K562 (cell line): ENCODE results near the gene GOLGA5. TPM values are rescaled to one million over a fixed set of nuclear protein-coding genes. Genes with fewer than 3 reads are reported as not detected.
A peak's percentile ranks its signal among the peaks of the same experiment; 100 is the strongest.

Experiments
- ATAC-seq: fragments of 200-7000 bp; cut with Tn5 transposase; 3 replicates; pipeline ENCODE4 v1.9.1; 2020; ENCODE audit warnings: moderate library complexity
- BruUV-seq: library from RNA; stranded (reverse); fragments of 400-500 nt; replicated peaks from 2 replicates; lab custom pipeline; 2021; lab: Mats Ljungman, UMichigan
- CTCF ChIA-PET: fragments of 300-600 bp; formaldehyde crosslinking; extraction: SDS; loops from one replicate; lab custom pipeline; 2021; ENCODE audit warnings: low intra/inter-chr PET ratio; lab: Yijun Ruan, JAX
- POLR2A ChIA-PET: fragments of 300-600, 350-650 bp; sonication (Branson Sonifier 250); formaldehyde crosslinking; extraction: SDS; loops from one replicate; lab custom pipeline; 2021; ENCODE audit warnings: antibody characterized with exemption, inconsistent platforms; lab: Yijun Ruan, JAX
- DNase-seq, 4 experiments: peaks; one replicate each; pipeline versions ENCODE4 v3.0.0 to v3.0.0-alpha.2; 2011 to 2018; ENCODE audit warnings: low spot score in 3 of 4, mixed read lengths in 3 of 4; ENCODE audit errors: extremely low read depth in 1 of 4
- FAIRE-seq: peaks from 2 replicates; lab custom pipeline; 2011; peaks lifted over from hg19 to GRCh38; lab: Jason Lieb, UNC
- H2AFZ ChIP-seq: 2 replicates; pipeline ENCODE4 v1.6.0; 2011; ENCODE audit warnings: low read depth, low read length, control low read depth, inconsistent platforms
- H3K27ac ChIP-seq: fragments of 200-600 bp; 3 replicates; pipeline ENCODE4 v1.8.0; 2011; ENCODE audit warnings: low read depth, mild to moderate bottlenecking, control low read depth, inconsistent platforms, low read length, moderate library complexity, mixed read lengths; ENCODE audit errors: extremely low read depth
- H3K27me3 ChIP-seq, 2 experiments: fragments of 300-600 bp in 1 of 2; 2 replicates in 1 of 2; 3 replicates in 1 of 2; pipeline versions ENCODE4 v1.6.0 to v1.8.0; 2011; ENCODE audit warnings: inconsistent platforms in 2 of 2, low read length in 2 of 2, mild to moderate bottlenecking in 1 of 2, mixed read lengths in 1 of 2, moderate library complexity in 1 of 2; ENCODE audit not compliant: control insufficient read depth in 2 of 2, insufficient read depth in 2 of 2
- H3K36me3 ChIP-seq: fragments of 300-600 bp; 3 replicates; pipeline ENCODE4 v1.8.0; 2011; ENCODE audit warnings: mild to moderate bottlenecking, low read length, inconsistent platforms; ENCODE audit not compliant: control insufficient read depth, insufficient read depth
- H3K4me1 ChIP-seq, 2 experiments: fragments of 200-600 bp in 1 of 2; replicated peaks in 1 of 2; 2 replicates in 1 of 2; 3 replicates in 1 of 2; pipeline versions ENCODE4 v1.5.1 to v1.8.0; 2011; ENCODE audit warnings: inconsistent platforms in 2 of 2, low read length in 2 of 2, mild to moderate bottlenecking in 1 of 2, mixed read lengths in 1 of 2, moderate library complexity in 1 of 2; ENCODE audit not compliant: control insufficient read depth in 2 of 2, insufficient read depth in 2 of 2
- H3K4me2 ChIP-seq: 2 replicates; pipeline ENCODE4 v1.6.1; 2011; ENCODE audit warnings: low read length, control low read depth, inconsistent platforms, mixed read lengths; ENCODE audit not compliant: insufficient read depth
- H3K4me3 ChIP-seq: fragments of 200-600 bp; sonication (generic), shearing (Covaris generic); 2 replicates; pipeline ENCODE4 v1.5.1; 2016; ENCODE audit warnings: control low read depth, inconsistent platforms
- H3K79me2 ChIP-seq: fragments of 200-600 bp; 3 replicates; pipeline ENCODE4 v1.8.0; 2011; ENCODE audit warnings: low read length, inconsistent platforms; ENCODE audit not compliant: control insufficient read depth, insufficient read depth
- H3K9ac ChIP-seq, 2 experiments: 2 replicates each; pipeline versions ENCODE4 v1.6.0 to v1.6.1; 2011; ENCODE audit warnings: low read depth in 2 of 2, low read length in 2 of 2, control low read depth in 1 of 2, inconsistent platforms in 1 of 2, mild to moderate bottlenecking in 1 of 2, mixed read lengths in 1 of 2; ENCODE audit not compliant: insufficient read depth in 1 of 2
- H3K9me1 ChIP-seq: one replicate; pipeline ENCODE4 v1.6.0; 2011; ENCODE audit warnings: inconsistent platforms, mild to moderate bottlenecking, low read length, moderate library complexity; ENCODE audit not compliant: control insufficient read depth, insufficient read depth
- H3K9me3 ChIP-seq: replicated peaks from 2 replicates; pipeline ENCODE4 v1.5.1; 2011; ENCODE audit warnings: low read depth, low read length, inconsistent platforms; ENCODE audit not compliant: control insufficient read depth, insufficient read depth
- H4K20me1 ChIP-seq: replicated peaks from 2 replicates; pipeline ENCODE4 v1.6.1; 2011; ENCODE audit warnings: low read length, inconsistent platforms, mixed read lengths; ENCODE audit not compliant: control insufficient read depth, insufficient read depth
- ATF1 ChIP-seq, 2 experiments: fragments of 450-650 bp in 1 of 2; IDR thresholded peaks; 2 replicates each; pipeline ENCODE4 v1.6.1; 2016; ENCODE audit warnings: missing compliant biosample characterization in 1 of 2, missing genetic modification characterization in 1 of 2
- BRD4 ChIP-seq: fragments of 200-600 bp; sonication (generic); IDR thresholded peaks from 2 replicates; pipeline ENCODE4 v1.6.1; 2017; ENCODE audit warnings: inconsistent platforms
- BRF1 ChIP-seq: IDR thresholded peaks from 3 replicates; pipeline ENCODE4 v1.6.1; 2011; ENCODE audit warnings: borderline replicate concordance, mild to moderate bottlenecking; ENCODE audit not compliant: insufficient read length; ENCODE audit errors: extremely low read depth
- CREBBP ChIP-seq: IDR thresholded peaks from one replicate; pipeline ENCODE4 v1.6.1; 2012; ENCODE audit warnings: low read depth, mild to moderate bottlenecking, control low read depth, inconsistent platforms, low read length
- ETV6 ChIP-seq, 3 experiments: fragments of 150-350 bp in 1 of 3; sonication (generic) in 1 of 3; formaldehyde crosslinking in 1 of 3; IDR thresholded peaks; 2 replicates each; pipeline versions ENCODE4 v1.6.1 to v1.8.0; 2014 to 2022; ENCODE audit warnings: borderline replicate concordance in 2 of 3, low read depth in 2 of 3, antibody characterized with exemption in 1 of 3, low read length in 1 of 3, mild to moderate bottlenecking in 1 of 3, missing genetic modification reagents in 1 of 3
- FOXP1 ChIP-seq: sonication (generic); formaldehyde crosslinking; IDR thresholded peaks from 2 replicates; pipeline ENCODE4 v1.8.0; 2022; ENCODE audit warnings: mild to moderate bottlenecking, missing genetic modification reagents
- NCOA6 ChIP-seq: fragments of 450-650 bp; IDR thresholded peaks from 2 replicates; pipeline ENCODE4 v1.6.1; 2017; ENCODE audit warnings: mild to moderate bottlenecking
- PHB ChIP-seq: fragments of 250-450 bp; sonication (Bioruptor Pico); IDR thresholded peaks from 2 replicates; pipeline ENCODE4 v1.5.0; 2021
- SMAD3 ChIP-seq: fragments of 450-650 bp; formaldehyde crosslinking; conservative IDR thresholded peaks from 2 replicates; pipeline ENCODE4 v1.4.0; 2020; ENCODE audit warnings: mild to moderate bottlenecking
- SMAD4 ChIP-seq: fragments of 250-450 bp; sonication (Bioruptor Pico); conservative IDR thresholded peaks from 2 replicates; pipeline ENCODE4 v1.8.0; 2021; ENCODE audit warnings: inconsistent platforms, mild to moderate bottlenecking, moderate library complexity
- SOX6 ChIP-seq: fragments of 450-650 bp; IDR thresholded peaks from 2 replicates; pipeline ENCODE4 v1.6.1; 2014; ENCODE audit warnings: mild to moderate bottlenecking
- TBP ChIP-seq: optimal IDR thresholded peaks from 2 replicates; pipeline ENCODE3; 2011; ENCODE audit warnings: low read depth, low read length, improper control_type of control experiment
- TEAD1 ChIP-seq, 2 experiments: fragments of 450-650 bp in 1 of 2; sonication (generic) in 1 of 2; formaldehyde crosslinking; IDR thresholded peaks; 2 replicates each; pipeline versions ENCODE4 v1.4.0 to v1.8.0; 2020 to 2022; ENCODE audit warnings: mild to moderate bottlenecking in 2 of 2, missing genetic modification reagents in 1 of 2
- TEAD2 ChIP-seq: fragments of 450-650 bp; IDR thresholded peaks from 2 replicates; pipeline ENCODE4 v1.6.1; 2016; ENCODE audit warnings: missing genetic modification characterization, control low read depth, missing compliant biosample characterization
- TSC22D4 ChIP-seq: fragments of 450-650 bp; IDR thresholded peaks from 2 replicates; pipeline ENCODE4 v1.6.1; 2016; ENCODE audit warnings: missing genetic modification characterization, missing biosample characterization, control low read depth
- ZNF23 ChIP-seq: fragments of 250-450 bp; sonication (Bioruptor Pico); IDR thresholded peaks from 2 replicates; pipeline ENCODE4 v1.4.0; 2020; ENCODE audit warnings: mild to moderate bottlenecking
- ZNF232 ChIP-seq: sonication (generic); formaldehyde crosslinking; IDR thresholded peaks from 2 replicates; pipeline ENCODE4 v1.8.0; 2022; ENCODE audit warnings: mild to moderate bottlenecking, missing genetic modification reagents
- ZNF444 ChIP-seq: fragments of 250-450 bp; sonication (Bioruptor Pico); IDR thresholded peaks from 2 replicates; pipeline ENCODE4 v1.4.0; 2020; ENCODE audit warnings: mild to moderate bottlenecking, moderate library complexity
- WGBS: fragments of 100-300 bp; shearing (Covaris generic); methylation state at CpG from one replicate; pipeline ENCODE4 v1.1.6; 2016; ENCODE audit warnings: low coverage, mixed read lengths; ENCODE audit not compliant: insufficient coverage; ENCODE audit errors: missing lambda C conversion rate; 5-methylcytosine and 5-hydroxymethylcytosine counted together
- in situ Hi-C: fragments of 300-500 bp; cut with MboI; formaldehyde crosslinking; loops from 4 replicates; pipeline ENCODE4 v1.15.0; 2018; ENCODE audit warnings: inconsistent platforms, mixed read lengths
- intact Hi-C: fragments of 100-400 bp; cut with micrococcal nuclease; formaldehyde crosslinking; loops from 2 replicates; pipeline ENCODE4 v1.14.2; 2022
- polyA plus RNA-seq, 8 experiments: library from polyadenylated mRNA; depleted of rRNA in 4 of 8; stranded (reverse) in 5 of 8; unstranded in 3 of 8; fragments of >200 nt; fragmentation: Nextera tagmentation in 2 of 8; fragmentation: Illumina TruSeq in 1 of 8; extraction: Ambion mirVana in 2 of 8; extraction: Trizol in 1 of 8; gene quantifications; 2 replicates each; pipeline versions ENCODE4 v1.2.1 to v1.2.3, GENCODE V29; 2011 to 2014; ENCODE audit warnings: inconsistent platforms in 1 of 8, missing spikeins in 1 of 8
- total RNA-seq, 7 experiments: library from RNA; depleted of rRNA in 6 of 7; stranded (reverse); fragments of >200 nt in 6 of 7; fragmentation: Illumina TruSeq in 2 of 7; extraction: Trizol in 2 of 7; gene quantifications; 2 replicates each; pipeline versions ENCODE4 v1.2.1 to v1.2.3, GENCODE V29; 2011 to 2021; ENCODE audit warnings: low replicate concordance in 1 of 7
- TF ChIP-seq, protein P1 (sequence below), 2 experiments: fragments of 450-650 bp; conservative IDR thresholded peaks; 2 replicates each; pipeline ENCODE4 v1.6.1; 2017; ENCODE audit warnings: mild to moderate bottlenecking in 2 of 2, moderate library complexity in 2 of 2
- TF ChIP-seq, protein P2 (sequence below): fragments of 450-650 bp; IDR thresholded peaks from 2 replicates; pipeline ENCODE4 v1.6.1; 2016; ENCODE audit warnings: antibody characterized with exemption

GOLGA5 gene
- total and polyA plus RNA-seq, 9 of the 15 experiments (the other 6 are each of a cell fraction or from before 2014, with no cell fraction given), result 5.7 to 19.6 (median 12.7) TPM

GRCh38 chr14:92747701-92748258 is 46.3 kb upstream of the GOLGA5 start:
- Histone ChIP-seq H4K20me1 (no peaks in the 10 kb centered on the region), H3K27me3 (peaks cover 6 to 14% of the 10 kb centered on the region in 2 experiments; a peak in 3 of 5 replicates), H3K4me3 (no peak overlapping the region), H3K9me3 (no peaks in the 10 kb centered on the region), H3K79me2 (no peaks in the 10 kb centered on the region), H3K9ac (no peak overlapping the region), H2AFZ (peak overlapping the region; percentile 19; the same call in 1 of the 2 replicates), H3K4me1 (peaks cover 0 to 8% of the 10 kb centered on the region in 2 experiments; a peak in 3 of 5 replicates), H3K27ac (no peak overlapping the region), H3K36me3 (no peaks in the 10 kb centered on the region), H3K9me1 (no peaks in the 10 kb centered on the region), H3K4me2 (no peak overlapping the region)
- no peak for ATAC-seq
- BruUV-seq, result no TSS peak
- no peak for DNase-seq
- in situ Hi-C loops, result no loop called here
- TF ChIP-seq ZNF232 (CRISPR knock-in tag) (no peak), ZNF444 (CRISPR knock-in tag) (no peak), TSC22D4 (tag) (no peak), TEAD2 (tag) (no peak), ETV6 (IDR thresholded peaks at IDR 0.05; ENCODE audit: borderline replicate concordance in 1 of 2, low read depth in 2 of 2, low read length in 1 of 2) (no peak), ETV6 (CRISPR knock-in tag; IDR thresholded peaks at IDR 0.05; ENCODE audit: borderline replicate concordance) (no peak), TEAD1 (CRISPR knock-in tag; IDR thresholded peaks at IDR 0.05) (no peak), ZNF23 (CRISPR knock-in tag) (no peak), PHB (no peak), ATF1 (CRISPR knock-in tag; IDR thresholded peaks at IDR 0.05) (no peak), ATF1 (tag; IDR thresholded peaks at IDR 0.05) (no peak), BRD4 (no peak), TBP (no peak), FOXP1 (no peak), CREBBP (no peak), SOX6 (no peak), BRF1 (no peak), SMAD3 (no peak), NCOA6 (no peak), SMAD4 (CRISPR knock-in tag) (no peak)
- TF ChIP-seq, protein P1, sequence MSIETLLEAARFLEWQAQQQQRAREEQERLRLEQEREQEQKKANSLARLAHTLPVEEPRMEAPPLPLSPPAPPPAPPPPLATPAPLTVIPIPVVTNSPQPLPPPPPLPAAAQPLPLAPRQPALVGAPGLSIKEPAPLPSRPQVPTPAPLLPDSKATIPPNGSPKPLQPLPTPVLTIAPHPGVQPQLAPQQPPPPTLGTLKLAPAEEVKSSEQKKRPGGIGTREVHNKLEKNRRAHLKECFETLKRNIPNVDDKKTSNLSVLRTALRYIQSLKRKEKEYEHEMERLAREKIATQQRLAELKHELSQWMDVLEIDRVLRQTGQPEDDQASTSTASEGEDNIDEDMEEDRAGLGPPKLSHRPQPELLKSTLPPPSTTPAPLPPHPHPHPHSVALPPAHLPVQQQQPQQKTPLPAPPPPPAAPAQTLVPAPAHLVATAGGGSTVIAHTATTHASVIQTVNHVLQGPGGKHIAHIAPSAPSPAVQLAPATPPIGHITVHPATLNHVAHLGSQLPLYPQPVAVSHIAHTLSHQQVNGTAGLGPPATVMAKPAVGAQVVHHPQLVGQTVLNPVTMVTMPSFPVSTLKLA (conservative IDR thresholded peaks at IDR 0.05), result no peak
- TF ChIP-seq, protein P2, sequence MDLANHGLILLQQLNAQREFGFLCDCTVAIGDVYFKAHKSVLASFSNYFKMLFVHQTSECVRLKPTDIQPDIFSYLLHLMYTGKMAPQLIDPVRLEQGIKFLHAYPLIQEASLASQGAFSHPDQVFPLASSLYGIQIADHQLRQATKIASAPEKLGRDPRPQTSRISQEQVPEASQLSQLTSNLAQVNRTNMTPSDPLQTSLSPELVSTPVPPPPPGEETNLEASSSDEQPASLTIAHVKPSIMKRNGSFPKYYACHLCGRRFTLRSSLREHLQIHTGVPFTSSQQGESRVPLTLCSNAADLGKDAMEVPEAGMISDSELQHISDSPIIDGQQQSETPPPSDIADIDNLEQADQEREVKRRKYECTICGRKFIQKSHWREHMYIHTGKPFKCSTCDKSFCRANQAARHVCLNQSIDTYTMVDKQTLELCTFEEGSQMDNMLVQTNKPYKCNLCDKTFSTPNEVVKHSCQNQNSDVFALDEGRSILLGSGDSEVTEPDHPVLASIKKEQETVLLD, result no peak
- POLR2A ChIA-PET, result no interaction called here
- intact Hi-C loops, result no loop called here
- CTCF ChIA-PET, result no interaction called here
- FAIRE-seq, result no peak
- WGBS, result 10% methylated on average over 16 of the region's 16 CpGs
